ENCODE data around the gene ADARB2.

- no peak for TF ChIP-seq EZH2 (IDR thresholded peaks at IDR 0.05; ENCODE audit: insufficient read depth, poor library complexity, severe bottlenecking)
- TF ChIP-seq EZH2phosphoT487 (IDR thresholded peaks at IDR 0.05; ENCODE audit: insufficient read depth, low read depth), result no peak
These were observed 288.9 kb downstream of the ADARB2 start for GRCh38 chr10:1448252-1448930.
